A549 (cell line): ENCODE results near the gene HMGCS1. TPM values are rescaled to one million over a fixed set of nuclear protein-coding genes. Genes with fewer than 3 reads are reported as not detected.
A peak's percentile ranks its signal among the peaks of the same experiment; 100 is the strongest.

ENCODE experiments used
- ATAC-seq, 2 experiments: fragments of 200-7000 bp in 1 of 2; fragments of >200 bp in 1 of 2; cut with Nextera tagmentation in 1 of 2; cut with Tn5 transposase in 1 of 2; 3 replicates each; pipeline versions ENCODE4 v1.8.0 to v1.9.1; 2018 to 2020; ENCODE audit warnings: mild to moderate bottlenecking in 1 of 2, moderate library complexity in 1 of 2
- CTCF ChIA-PET: fragments of 300-600 bp; sonication (Branson Sonifier 250); formaldehyde crosslinking; extraction: SDS; loops from one replicate; lab custom pipeline; 2021; ENCODE audit warnings: antibody characterized with exemption, inconsistent platforms; lab: Yijun Ruan, JAX
- POLR2A ChIA-PET: fragments of 350-600 bp; formaldehyde crosslinking; extraction: SDS; loops from one replicate; lab custom pipeline; 2021; ENCODE audit warnings: antibody characterized with exemption, inconsistent platforms; lab: Yijun Ruan, JAX
- DNase-seq, 2 experiments: peaks; one replicate each; pipeline versions ENCODE4 v3.0.0 to v3.0.0-alpha.2; 2011 to 2016; ENCODE audit warnings: low read depth in 1 of 2, low spot score in 1 of 2
- FAIRE-seq: peaks from 2 replicates; lab custom pipeline; 2011; peaks lifted over from hg19 to GRCh38; lab: Jason Lieb, UNC
- H3K27ac ChIP-seq, 2 experiments: fragments of >200 bp; sonication (Bioruptor Twin); formaldehyde crosslinking; 3 replicates each; pipeline ENCODE4 v1.5.1; 2016 to 2017
- H3K4me1 ChIP-seq: fragments of >200 bp; sonication (Bioruptor Twin); formaldehyde crosslinking; 3 replicates; pipeline ENCODE4 v1.6.1; 2016
- H3K4me2 ChIP-seq: fragments of >200 bp; sonication (Bioruptor Twin); formaldehyde crosslinking; 3 replicates; pipeline ENCODE4 v1.6.1; 2016
- H3K4me3 ChIP-seq: fragments of >200 bp; sonication (Bioruptor Twin); formaldehyde crosslinking; 3 replicates; pipeline ENCODE4 v1.5.1; 2016
- H3K9me3 ChIP-seq: fragments of >200 bp; sonication (Bioruptor Twin); formaldehyde crosslinking; 3 replicates; pipeline ENCODE4 v1.6.1; 2016
- ATOH8 ChIP-seq: fragments of 250-450 bp; sonication (Bioruptor Pico); IDR thresholded peaks from 2 replicates; pipeline ENCODE4 v1.5.0; 2020; ENCODE audit warnings: low read depth, mild to moderate bottlenecking, moderate library complexity
- BHLHE40 ChIP-seq: IDR thresholded peaks from 2 replicates; pipeline ENCODE4 v1.6.1; 2012; ENCODE audit warnings: low read depth, low read length, inconsistent platforms
- CTCF ChIP-seq: fragments of >200 bp; sonication (Bioruptor Twin); formaldehyde crosslinking; IDR thresholded peaks from 3 replicates; pipeline ENCODE4 v1.5.1; 2016
- EHMT2 ChIP-seq: fragments of 200-600 bp; sonication (generic); IDR thresholded peaks from 2 replicates; pipeline ENCODE4 v1.6.1; 2016; ENCODE audit warnings: antibody characterized with exemption, low read depth, mild to moderate bottlenecking, moderate library complexity
- ELK1 ChIP-seq: fragments of 150-350 bp; IDR thresholded peaks from 2 replicates; pipeline ENCODE4 v1.6.1; 2014; ENCODE audit warnings: low read depth, mild to moderate bottlenecking, low read length
- FOSB ChIP-seq: fragments of 250-450 bp; sonication (Bioruptor Pico); IDR thresholded peaks from 2 replicates; pipeline ENCODE4 v1.5.0; 2020; ENCODE audit warnings: mild to moderate bottlenecking, moderate library complexity
- HEYL ChIP-seq: fragments of 250-450 bp; sonication (Bioruptor Pico); IDR thresholded peaks from 2 replicates; pipeline ENCODE4 v1.8.0; 2021; ENCODE audit warnings: mild to moderate bottlenecking, moderate library complexity
- HOXB5 ChIP-seq: fragments of 250-450 bp; sonication (Bioruptor Pico); IDR thresholded peaks from 2 replicates; pipeline ENCODE4 v1.5.0; 2020; ENCODE audit warnings: mild to moderate bottlenecking, moderate library complexity
- JUNB ChIP-seq: fragments of >200 bp; sonication (Bioruptor Twin); formaldehyde crosslinking; IDR thresholded peaks from 2 replicates; pipeline ENCODE4 v1.6.1; 2016
- KDM1A ChIP-seq: fragments of 200-600 bp; sonication (generic); IDR thresholded peaks from 2 replicates; pipeline ENCODE4 v1.6.1; 2016; ENCODE audit warnings: low read depth, mild to moderate bottlenecking
- MAFK ChIP-seq: fragments of 450-650 bp; IDR thresholded peaks from 2 replicates; pipeline ENCODE4 v1.6.1; 2014; ENCODE audit not compliant: partially characterized antibody
- MYC ChIP-seq: IDR thresholded peaks from 2 replicates; pipeline ENCODE4 v1.6.1; 2012; ENCODE audit warnings: mild to moderate bottlenecking, inconsistent platforms, low read length, improper control_type of control experiment, borderline replicate concordance
- NFE2L2 ChIP-seq: fragments of 150-350 bp; conservative IDR thresholded peaks from 2 replicates; pipeline ENCODE4 v1.6.1; 2014; ENCODE audit warnings: low read length
- RARB ChIP-seq: fragments of 250-450 bp; sonication (Bioruptor Pico); IDR thresholded peaks from 2 replicates; pipeline ENCODE4 v1.8.0; 2021; ENCODE audit warnings: mild to moderate bottlenecking, moderate library complexity
- RFX5 ChIP-seq: fragments of 450-650 bp; IDR thresholded peaks from 2 replicates; pipeline ENCODE4 v1.7.1; 2014; ENCODE audit warnings: antibody characterized with exemption, mild to moderate bottlenecking, moderate library complexity
- ZSCAN20 ChIP-seq: fragments of 250-450 bp; sonication (Bioruptor Pico); IDR thresholded peaks from 2 replicates; pipeline ENCODE4 v1.8.0; 2022; ENCODE audit warnings: mild to moderate bottlenecking, moderate library complexity
- WGBS: methylation state at CpG from one replicate; pipeline ENCODE4 v1.1.6; 2017; ENCODE audit errors: missing lambda C conversion rate; 5-methylcytosine and 5-hydroxymethylcytosine counted together
- polyA plus RNA-seq, 4 experiments: library from polyadenylated mRNA; depleted of rRNA in 3 of 4; stranded (reverse); fragments of >200 nt; fragmentation: RNase III in 1 of 4; extraction: RNeasy Plus Mini Kit Qiagen cat#74134 plus additional on column Dnase treatment in 1 of 4; gene quantifications; 2 replicates in 3 of 4; 3 replicates in 1 of 4; pipeline ENCODE4 v1.2.3, GENCODE V29; 2011 to 2017
- TF ChIP-seq, protein P1 (sequence below): fragments of 250-450 bp; sonication (Bioruptor Pico); IDR thresholded peaks from 2 replicates; pipeline ENCODE4 v1.5.0; 2021; ENCODE audit warnings: mild to moderate bottlenecking, moderate library complexity, borderline replicate concordance
- TF ChIP-seq, protein P2 (sequence below): IDR thresholded peaks from 2 replicates; pipeline ENCODE4 v1.6.1; 2012

HMGCS1 gene
- polyA plus RNA-seq, 2 of the 4 experiments (the other 2 are of a cell fraction), result 64.8 to 72.8 TPM

DNA sequence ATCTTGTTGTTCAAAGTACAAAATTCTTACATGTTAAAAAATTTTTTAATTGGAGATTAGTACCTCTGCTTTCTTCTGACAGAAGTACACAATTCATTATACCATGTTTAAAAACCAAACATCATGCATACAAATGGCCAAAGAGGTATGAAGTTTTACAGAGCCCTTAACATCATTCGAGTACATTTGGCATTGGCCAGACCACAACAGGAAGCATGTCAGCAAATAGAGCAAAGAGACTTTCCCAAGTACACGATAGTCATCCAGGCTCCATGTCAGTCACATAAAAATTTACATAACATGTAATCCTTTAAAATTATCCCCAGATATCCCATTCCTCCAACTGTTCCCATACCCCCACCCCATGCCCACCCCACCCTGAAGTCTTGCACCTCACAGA, 22.5 kb downstream of the HMGCS1 start:
- no peak for TF ChIP-seq NFE2L2
- no peak for TF ChIP-seq HEYL (CRISPR knock-in tag)
- no peak for TF ChIP-seq EHMT2
- TF ChIP-seq, protein P1, sequence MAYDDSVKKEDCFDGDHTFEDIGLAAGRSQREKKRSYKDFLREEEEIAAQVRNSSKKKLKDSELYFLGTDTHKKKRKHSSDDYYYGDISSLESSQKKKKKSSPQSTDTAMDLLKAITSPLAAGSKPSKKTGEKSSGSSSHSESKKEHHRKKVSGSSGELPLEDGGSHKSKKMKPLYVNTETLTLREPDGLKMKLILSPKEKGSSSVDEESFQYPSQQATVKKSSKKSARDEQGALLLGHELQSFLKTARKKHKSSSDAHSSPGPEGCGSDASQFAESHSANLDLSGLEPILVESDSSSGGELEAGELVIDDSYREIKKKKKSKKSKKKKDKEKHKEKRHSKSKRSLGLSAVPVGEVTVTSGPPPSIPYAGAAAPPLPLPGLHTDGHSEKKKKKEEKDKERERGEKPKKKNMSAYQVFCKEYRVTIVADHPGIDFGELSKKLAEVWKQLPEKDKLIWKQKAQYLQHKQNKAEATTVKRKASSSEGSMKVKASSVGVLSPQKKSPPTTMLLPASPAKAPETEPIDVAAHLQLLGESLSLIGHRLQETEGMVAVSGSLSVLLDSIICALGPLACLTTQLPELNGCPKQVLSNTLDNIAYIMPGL (CRISPR knock-in tag), result no peak
- TF ChIP-seq HOXB5 (CRISPR knock-in tag), result no peak
- TF ChIP-seq, protein P2, sequence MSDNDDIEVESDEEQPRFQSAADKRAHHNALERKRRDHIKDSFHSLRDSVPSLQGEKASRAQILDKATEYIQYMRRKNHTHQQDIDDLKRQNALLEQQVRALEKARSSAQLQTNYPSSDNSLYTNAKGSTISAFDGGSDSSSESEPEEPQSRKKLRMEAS, result no peak
- TF ChIP-seq MAFK, result no peak
- no peak for TF ChIP-seq MYC
- no peak for TF ChIP-seq CTCF
- TF ChIP-seq JUNB, result no peak
- no peak for TF ChIP-seq FOSB (CRISPR knock-in tag)
- no peak for TF ChIP-seq RFX5
- H3K4me2 ChIP-seq, result no peak overlapping the region
- ATAC-seq (no peak), DNase-seq (no peak), FAIRE-seq (no peak)
- no peaks in the 10 kb centered on the region for H3K9me3 ChIP-seq
- H3K4me1 ChIP-seq, result peaks cover 8% of the 10 kb centered on the region; the same call in 1 of the 3 replicates
- 83% methylated on average over 2 of the region's 2 CpGs for whole genome bisulfite sequencing
- no peak overlapping the region for H3K27ac ChIP-seq
- POLR2A ChIA-PET, result no interaction called here
- CTCF ChIA-PET, result interaction anchor here (0.9 kb wide), 1 partner anchor 17 kb away, joined by 3 read pairs; no protein-coding TSS in a partner anchor
- no peak overlapping the region for H3K4me3 ChIP-seq

DNA sequence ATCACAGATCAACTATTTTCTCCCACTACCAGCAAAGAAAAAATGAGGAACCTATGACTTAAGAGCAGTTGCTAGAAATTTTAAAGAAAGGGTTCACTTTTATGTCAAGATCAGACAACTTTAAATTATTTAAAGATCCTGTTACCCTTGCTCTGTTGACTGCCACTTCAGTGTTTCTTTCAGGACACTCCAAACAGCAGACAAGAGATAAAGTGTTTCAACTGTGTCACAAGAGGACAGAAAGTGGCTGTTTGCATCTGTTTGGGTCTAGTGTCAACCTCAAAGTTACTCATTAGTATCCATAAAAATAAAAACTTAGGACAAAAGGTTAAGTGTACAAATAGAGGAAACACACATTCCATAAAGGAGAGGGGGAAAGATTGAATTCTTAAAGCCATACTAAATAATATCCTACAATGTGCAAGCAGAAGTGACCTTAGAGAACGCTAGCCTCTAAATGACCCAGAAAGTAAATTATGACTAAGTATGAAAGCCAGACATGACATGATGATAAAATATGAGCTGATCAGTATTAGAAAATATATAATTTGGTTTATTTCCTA, 24.9 kb downstream of the HMGCS1 start:
- ChIA-PET POLR2A (no interaction called here), CTCF (interaction anchor here (0.8 to 1.3 kb wide), 2 partner anchors 25 to 146 kb away, joined by 3 read pairs; partner anchors contain the start of gene HMGCS1)
- FAIRE-seq, result no peak
- DNase-seq, result no peak
- Histone ChIP-seq H3K9me3 (no peaks in the 10 kb centered on the region), H3K4me3 (no peak overlapping the region), H3K4me1 (peaks cover 8% of the 10 kb centered on the region; the same call in 1 of the 3 replicates), H3K4me2 (peak overlapping the region; percentile 15; the same call in 1 of the 3 replicates), H3K27ac (no peak overlapping the region)
- TF ChIP-seq RARB (no peak), JUNB (no peak), ELK1 (no peak), KDM1A (no peak), BHLHE40 (no peak)
- no peak for ATAC-seq
- WGBS, result 69% methylated on average over 1 of the region's 1 CpG

- ChIA-PET CTCF (interaction anchor here (1.0 to 1.3 kb wide), 2 partner anchors 102 to 145 kb away, joined by 3 to 4 read pairs; no protein-coding TSS in a partner anchor), POLR2A (no interaction called here)
- H3K27ac ChIP-seq, result no peak overlapping the region
- TF ChIP-seq ZSCAN20, result no peak
- TF ChIP-seq BHLHE40, result no peak
- no peak for TF ChIP-seq EHMT2
- no peak for TF ChIP-seq ATOH8 (CRISPR knock-in tag)
- TF ChIP-seq JUNB, result no peak
- no peak overlapping the region for H3K4me2 ChIP-seq
- H3K9me3 ChIP-seq, result no peaks in the 10 kb centered on the region
- no peak for ATAC-seq
- 97% methylated on average over 4 of the region's 4 CpGs for WGBS
- FAIRE-seq, result no peak
- no peak for DNase-seq
- H3K4me1 ChIP-seq, result peaks cover 8% of the 10 kb centered on the region; the same call in 1 of the 3 replicates
- H3K4me3 ChIP-seq, result no peak overlapping the region
Observed at GRCh38 chr5:43287493-43287892, 25.7 kb downstream of the HMGCS1 start.
